MCF 10A (cell line): ENCODE measurements around the gene IL17RD. TPM values are rescaled to one million over a fixed set of nuclear protein-coding genes. Genes with fewer than 3 reads are reported as not detected.
A peak's percentile ranks its signal among the peaks of the same experiment; 100 is the strongest.

ENCODE experiments used
- BruUV-seq: library from RNA; stranded (reverse); fragments of 400-500 nt; replicated peaks from 2 replicates; lab custom pipeline; 2021; lab: Mats Ljungman, UMichigan
- CTCF ChIA-PET: fragments of 300-600 bp; sonication (Branson Sonifier 250); formaldehyde crosslinking; extraction: SDS; loops from one replicate; lab custom pipeline; 2021; ENCODE audit warnings: antibody characterized with exemption, inconsistent platforms; lab: Yijun Ruan, JAX
- POLR2A ChIA-PET: fragments of 300-600, 350-650 bp; sonication (Branson Sonifier 250); formaldehyde crosslinking; extraction: SDS; loops from one replicate; lab custom pipeline; 2020; ENCODE audit warnings: antibody characterized with exemption, inconsistent platforms; lab: Yijun Ruan, JAX
- DNase-seq: peaks from one replicate; pipeline ENCODE4 v3.0.0-alpha.2; 2018; ENCODE audit not compliant: unreplicated experiment
- H3K27ac Mint-ChIP-seq: one replicate; pipeline ENCODE4 v1.8.0; 2022; ENCODE audit warnings: mild to moderate bottlenecking, low read depth, mixed read lengths; ENCODE audit not compliant: unreplicated experiment
- H3K27me3 Mint-ChIP-seq: one replicate; pipeline ENCODE4 v1.8.0; 2022; ENCODE audit warnings: mixed read lengths; ENCODE audit not compliant: insufficient read depth, unreplicated experiment
- H3K36me3 Mint-ChIP-seq: one replicate; pipeline ENCODE4 v1.8.0; 2022; ENCODE audit warnings: mild to moderate bottlenecking, moderate library complexity, mixed read lengths; ENCODE audit not compliant: insufficient read depth, unreplicated experiment
- H3K4me1 Mint-ChIP-seq: one replicate; pipeline ENCODE4 v1.8.0; 2022; ENCODE audit warnings: mixed read lengths; ENCODE audit not compliant: insufficient read depth, unreplicated experiment
- H3K4me3 Mint-ChIP-seq: one replicate; pipeline ENCODE4 v1.8.0; 2022; ENCODE audit warnings: mild to moderate bottlenecking, moderate library complexity, mixed read lengths; ENCODE audit not compliant: unreplicated experiment
- H3K9me3 Mint-ChIP-seq: one replicate; pipeline ENCODE4 v1.8.0; 2022; ENCODE audit warnings: mixed read lengths; ENCODE audit not compliant: unreplicated experiment
- intact Hi-C: fragments of 100-400 bp; cut with micrococcal nuclease; formaldehyde crosslinking; loops from 2 replicates; pipeline ENCODE4 v1.14.1; 2022
- total RNA-seq: library from RNA; stranded (reverse); gene quantifications from 2 replicates; pipeline ENCODE4 v1.2.3, GENCODE V29; 2022
- TF ChIP-seq, protein P1 (sequence below): fragments of 200-600 bp; IDR thresholded peaks from one replicate; pipeline ENCODE4 v1.8.0; 2022; ENCODE audit warnings: antibody characterized with exemption, mild to moderate bottlenecking; ENCODE audit not compliant: unreplicated experiment

Gene IL17RD
- total RNA-seq, 1 experiment from 2014 or later: 1.2 TPM

DNA sequence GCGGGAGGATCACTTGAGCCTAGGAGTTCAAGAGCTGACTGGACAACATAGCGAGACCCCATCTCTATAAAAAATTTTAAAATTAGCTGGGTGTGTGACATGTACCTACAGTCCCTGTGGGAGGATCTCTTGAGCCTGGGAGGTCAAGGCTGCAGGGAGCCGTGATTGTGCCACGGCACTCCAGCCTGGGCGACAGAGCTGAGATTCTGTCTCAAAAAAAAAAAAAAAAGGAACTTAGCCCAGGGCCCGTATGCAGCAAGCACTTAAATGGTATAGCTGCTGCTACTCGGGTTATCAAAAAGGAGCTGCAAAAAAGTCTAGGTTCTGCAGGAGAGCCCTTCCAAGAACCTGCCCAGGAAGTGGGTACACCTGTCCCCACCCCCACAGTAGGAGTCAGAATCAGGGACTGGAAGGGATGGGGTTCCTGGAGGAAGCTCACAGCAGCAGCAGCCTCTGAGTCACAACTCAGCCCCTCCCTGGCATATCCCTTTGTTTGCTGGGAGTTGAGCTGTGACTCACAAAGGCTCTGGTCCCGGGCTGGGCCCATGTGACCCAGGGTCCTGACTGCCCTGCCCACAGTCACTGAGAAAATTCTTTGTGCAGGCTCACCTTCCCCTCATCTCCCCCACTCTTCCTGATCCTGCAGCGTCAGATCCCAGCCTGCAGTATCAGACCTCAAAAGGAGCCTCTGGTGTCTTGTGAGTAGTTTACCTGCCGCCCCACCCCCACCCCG lies 104.9 kb downstream of the IL17RD start, which contains the start of gene SPATA12:
Gene SPATA12 (plus strand): TSS at position 576 of the 733 bp plus-strand sequence. CDS start 13,031 bp downstream, outside the sequence.
- H3K9me3 Mint-ChIP-seq: no peaks in the 10 kb centered on the region
- H3K27ac Mint-ChIP-seq: peak within 1 kb of the TSS; percentile 73
- peak within 1 kb of the TSS; percentile 51 for H3K4me3 Mint-ChIP-seq
- no peaks in the 10 kb centered on the region for H3K27me3 Mint-ChIP-seq
- H3K4me1 Mint-ChIP-seq: peaks cover 30% of the 10 kb centered on the region
- ChIA-PET CTCF (interaction anchor here (0.6 to 1.2 kb wide), 5 partner anchors 26 to 67 kb away, joined by 3 to 12 read pairs (median 4); no protein-coding TSS in a partner anchor), POLR2A (interaction anchor here (0.5 to 1.8 kb wide), 16 partner anchors 8 to 722 kb away, joined by 3 to 15 read pairs (median 4); partner anchors contain the start of gene APPL1)
- BruUV-seq: no TSS peak
- no peaks in the 10 kb centered on the region for H3K36me3 Mint-ChIP-seq
- intact Hi-C loops: loop anchor here (2.0 kb wide), 1 partner anchor 53 kb away; no protein-coding TSS in a partner anchor
- peak; percentile 97 for DNase-seq
- TF ChIP-seq, protein P1, sequence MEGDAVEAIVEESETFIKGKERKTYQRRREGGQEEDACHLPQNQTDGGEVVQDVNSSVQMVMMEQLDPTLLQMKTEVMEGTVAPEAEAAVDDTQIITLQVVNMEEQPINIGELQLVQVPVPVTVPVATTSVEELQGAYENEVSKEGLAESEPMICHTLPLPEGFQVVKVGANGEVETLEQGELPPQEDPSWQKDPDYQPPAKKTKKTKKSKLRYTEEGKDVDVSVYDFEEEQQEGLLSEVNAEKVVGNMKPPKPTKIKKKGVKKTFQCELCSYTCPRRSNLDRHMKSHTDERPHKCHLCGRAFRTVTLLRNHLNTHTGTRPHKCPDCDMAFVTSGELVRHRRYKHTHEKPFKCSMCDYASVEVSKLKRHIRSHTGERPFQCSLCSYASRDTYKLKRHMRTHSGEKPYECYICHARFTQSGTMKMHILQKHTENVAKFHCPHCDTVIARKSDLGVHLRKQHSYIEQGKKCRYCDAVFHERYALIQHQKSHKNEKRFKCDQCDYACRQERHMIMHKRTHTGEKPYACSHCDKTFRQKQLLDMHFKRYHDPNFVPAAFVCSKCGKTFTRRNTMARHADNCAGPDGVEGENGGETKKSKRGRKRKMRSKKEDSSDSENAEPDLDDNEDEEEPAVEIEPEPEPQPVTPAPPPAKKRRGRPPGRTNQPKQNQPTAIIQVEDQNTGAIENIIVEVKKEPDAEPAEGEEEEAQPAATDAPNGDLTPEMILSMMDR: no peak

DNA sequence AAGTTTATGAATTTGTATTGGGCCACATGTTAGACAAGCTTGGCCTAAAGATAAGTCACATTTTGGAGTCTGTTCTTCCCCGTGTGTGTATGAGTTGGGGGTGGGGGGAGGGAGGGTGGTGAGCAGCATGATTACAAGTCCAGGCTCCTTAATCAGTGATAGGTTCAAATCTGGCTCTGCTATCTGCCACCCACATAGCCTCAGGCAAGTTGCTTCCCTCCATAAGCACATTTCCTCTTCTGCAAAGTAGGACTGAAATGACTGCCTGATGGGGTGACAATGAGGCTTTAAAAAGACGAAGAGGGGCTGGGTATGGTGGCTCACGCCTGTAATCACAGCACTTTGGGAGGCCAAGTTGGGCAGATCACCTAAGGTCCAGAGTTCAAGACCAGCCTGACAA lies 105.7 kb downstream of the IL17RD start:
- H3K27ac Mint-ChIP-seq: no peak overlapping the region
- ChIA-PET POLR2A (interaction anchor here (0.7 to 1.8 kb wide), 6 partner anchors 9 to 96 kb away, joined by 4 to 15 read pairs (median 9); no protein-coding TSS in a partner anchor), CTCF (interaction anchor here (0.8 kb wide), 1 partner anchor 51 kb away, joined by 4 read pairs; no protein-coding TSS in a partner anchor)
- H3K27me3 Mint-ChIP-seq: no peaks in the 10 kb centered on the region
- H3K4me3 Mint-ChIP-seq: no peak overlapping the region
- no peaks in the 10 kb centered on the region for H3K9me3 Mint-ChIP-seq
- TF ChIP-seq, protein P1: no peak
- H3K36me3 Mint-ChIP-seq: no peaks in the 10 kb centered on the region
- no TSS peak for BruUV-seq
- intact Hi-C loops: no loop called here
- peaks cover 25% of the 10 kb centered on the region for H3K4me1 Mint-ChIP-seq
- DNase-seq: no peak

DNA sequence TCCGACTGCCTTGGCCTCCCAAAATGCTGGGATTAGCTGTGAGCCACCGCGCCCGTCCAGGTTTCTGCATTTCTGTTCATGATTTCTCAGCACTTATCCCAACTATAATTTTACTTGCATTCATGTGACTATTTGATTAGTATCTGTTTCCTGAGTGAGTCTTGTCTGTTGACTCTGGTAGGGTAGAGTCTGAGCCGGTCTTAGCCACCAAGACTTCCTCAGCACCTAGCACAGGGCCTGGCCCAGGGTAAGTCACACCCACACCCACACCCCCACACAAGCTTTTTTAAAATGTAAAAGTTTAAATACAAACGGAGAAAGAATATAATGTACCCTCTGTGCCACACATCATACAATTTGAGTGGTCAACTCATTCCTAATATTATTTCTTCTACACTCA lies 107.8 kb downstream of the IL17RD start:
- Mint-ChIP-seq H3K36me3 (no peaks in the 10 kb centered on the region), H3K27ac (no peak overlapping the region), H3K9me3 (no peaks in the 10 kb centered on the region), H3K4me1 (peaks cover 20% of the 10 kb centered on the region), H3K27me3 (no peaks in the 10 kb centered on the region), H3K4me3 (no peak overlapping the region)
- BruUV-seq: no TSS peak
- TF ChIP-seq, protein P1: no peak
- ChIA-PET POLR2A (interaction anchor here (1.1 kb wide), 1 partner anchor 43 kb away, joined by 4 read pairs; no protein-coding TSS in a partner anchor), CTCF (interaction anchor here (0.8 kb wide), 1 partner anchor 112 kb away, joined by 4 read pairs; no protein-coding TSS in a partner anchor)
- intact Hi-C loops: no loop called here
- DNase-seq: no peak

DNA sequence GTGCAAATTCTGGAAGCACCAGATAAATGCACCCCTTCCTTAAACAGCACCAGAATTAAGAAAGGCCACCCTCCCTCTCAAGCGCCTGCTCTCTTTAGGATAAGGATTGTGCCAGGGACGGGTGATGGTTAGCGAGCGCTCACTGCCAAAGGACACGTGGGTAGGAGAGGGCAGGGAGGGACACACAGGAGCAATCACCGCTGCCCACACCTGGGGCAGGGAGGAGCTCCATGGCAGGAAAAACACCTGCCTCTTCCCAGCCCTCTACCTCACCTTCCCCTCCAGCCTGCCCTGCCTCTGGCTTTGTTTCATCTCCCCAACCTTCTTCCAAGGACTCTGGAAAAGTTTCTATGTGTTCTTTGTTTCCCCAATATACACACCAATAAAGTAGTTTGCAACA lies 112.0 kb downstream of the IL17RD start:
- BruUV-seq: no TSS peak
- Mint-ChIP-seq H3K36me3 (no peaks in the 10 kb centered on the region), H3K27me3 (no peaks in the 10 kb centered on the region), H3K4me3 (no peak overlapping the region), H3K4me1 (peaks cover 2% of the 10 kb centered on the region), H3K9me3 (no peaks in the 10 kb centered on the region), H3K27ac (no peak overlapping the region)
- ChIA-PET POLR2A (interaction anchor here (0.6 kb wide), 1 partner anchor 497 kb away, joined by 3 read pairs; no protein-coding TSS in a partner anchor), CTCF (no interaction called here)
- intact Hi-C loops: no loop called here
- no peak for DNase-seq
- TF ChIP-seq, protein P1: no peak
